ENCODE measurements around the gene CYSRT1.

CYSRT1 gene

GRCh38 chr9:137200311-137201204, 24.4 kb upstream of the CYSRT1 start, which contains the start of gene TPRN:
TPRN (minus strand) TSS chr9:137200741; CDS start chr9:137200711, 30 bp downstream.
- Histone ChIP-seq H3K27ac (peak within 1 kb of the TSS; percentile 52 to 92 (median 76); a peak in 21 of 22 replicates), H3K9ac (peak within 1 kb of the TSS; percentile 79 to 97 (median 88)), H3K4me2 (peak within 1 kb of the TSS; percentile 89 to 100 (median 99)), H4K20me1 (peaks cover 14 to 82% (median 53%) of the 10 kb centered on the region in 11 experiments; a peak in 21 of 22 replicates), H3K4me1 (peaks cover 65 to 81% (median 73%) of the 10 kb centered on the region in 10 experiments), H3K27me3 (no peaks in the 10 kb centered on the region), H3K9me3 (replicated peaks in 1 of 11) (no peaks in the 10 kb centered on the region), H3K4me3 (peak within 1 kb of the TSS; percentile 79 to 89 (median 86)), H3K36me3 (peaks cover 0 to 13% (median 0%) of the 10 kb centered on the region in 11 experiments; a peak in 3 of 22 replicates)
- TF ChIP-seq Cebpa-rat (IDR thresholded peaks at IDR 0.05): no peak

DNA sequence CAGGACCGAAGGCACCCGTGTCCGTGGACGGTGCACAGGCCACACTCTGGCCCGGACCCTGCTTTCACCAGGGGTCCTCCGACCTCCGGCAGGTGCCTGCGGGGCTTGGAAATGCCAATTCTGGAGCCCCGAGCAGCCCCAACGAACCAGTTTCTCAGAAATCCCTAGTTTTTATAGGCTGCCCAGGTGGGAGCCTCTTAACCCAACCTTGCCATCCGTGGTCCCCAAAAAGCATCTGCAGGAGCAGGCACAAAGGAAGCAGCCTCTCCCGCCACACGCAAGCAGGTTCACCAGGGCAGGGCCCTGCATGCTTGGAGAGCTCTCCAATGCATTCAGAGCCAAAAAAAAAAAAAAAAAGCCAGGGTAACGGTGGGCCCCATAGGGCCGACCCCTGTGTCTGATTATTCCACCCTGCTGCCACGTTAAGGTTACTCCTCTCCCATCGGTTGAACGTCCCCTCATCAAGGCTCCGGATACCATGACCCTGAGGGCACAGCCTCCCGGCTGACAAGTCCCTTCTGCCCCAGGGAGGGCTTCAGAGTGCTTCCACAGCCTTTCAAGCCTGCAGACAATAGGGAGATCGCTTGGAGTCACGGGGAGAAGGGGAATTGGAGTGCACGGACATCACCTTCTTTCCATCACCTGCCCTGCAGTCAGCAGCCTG, 23.6 kb upstream of the CYSRT1 start:
- Histone ChIP-seq H3K9me3 (replicated peaks in 1 of 11) (no peaks in the 10 kb centered on the region), H3K4me3 (peak overlapping the region; percentile 79 to 89 (median 86)), H3K9ac (peak overlapping the region; percentile 76 to 97 (median 85)), H3K36me3 (0 out of 22 replicates have a peak, but pooled peaks cover 0 to 8% (median 0%) of the 10 kb centered on the region in 11 experiments), H3K4me2 (peak overlapping the region; percentile 89 to 100 (median 99)), H3K27me3 (no peaks in the 10 kb centered on the region), H3K4me1 (peaks cover 69 to 80% (median 77%) of the 10 kb centered on the region in 10 experiments), H3K27ac (peak overlapping the region; percentile 52 to 92 (median 76); a peak in 21 of 22 replicates), H4K20me1 (peaks cover 14 to 81% (median 45%) of the 10 kb centered on the region in 11 experiments; a peak in 21 of 22 replicates)
- TF ChIP-seq Cebpa-rat (IDR thresholded peaks at IDR 0.05): no peak

- Histone ChIP-seq H3K4me1 (peaks cover 72 to 78% (median 75%) of the 10 kb centered on the region in 10 experiments), H3K9me3 (replicated peaks in 1 of 11) (no peaks in the 10 kb centered on the region), H4K20me1 (peaks cover 8 to 71% (median 29%) of the 10 kb centered on the region in 11 experiments; a peak in 21 of 22 replicates), H3K9ac (peak overlapping the region; percentile 84 to 97 (median 92); a peak in 18 of 22 replicates), H3K4me3 (peak overlapping the region in 9 of 10 experiments; percentile 4 to 100 (median 40); a peak in 9 of 20 replicates), H3K27ac (peak overlapping the region in 10 of 11 experiments; percentile 14 to 92 (median 40); a peak in 18 of 22 replicates), H3K27me3 (no peaks in the 10 kb centered on the region), H3K4me2 (peak overlapping the region; percentile 89 to 100 (median 99)), H3K36me3 (peaks cover 0 to 15% (median 8%) of the 10 kb centered on the region in 11 experiments; a peak in 6 of 22 replicates)
- TF ChIP-seq Cebpa-rat (IDR thresholded peaks at IDR 0.05): no peak
These were observed 22.0 kb upstream of the CYSRT1 start for GRCh38 chr9:137202966-137203365.

GRCh38 chr9:137204731-137205125, 20.2 kb upstream of the CYSRT1 start:
- H4K20me1 ChIP-seq: peaks cover 0 to 53% (median 21%) of the 10 kb centered on the region in 11 experiments; a peak in 12 of 22 replicates
- TF ChIP-seq Cebpa-rat (IDR thresholded peaks at IDR 0.05): no peak
- no peaks in the 10 kb centered on the region for H3K9me3 ChIP-seq (replicated peaks in 1 of 11)
- H3K4me1 ChIP-seq: peaks cover 54 to 66% (median 59%) of the 10 kb centered on the region in 10 experiments
- H3K27ac ChIP-seq: peak overlapping the region in 10 of 11 experiments; percentile 76 to 92 (median 87); a peak in 20 of 22 replicates
- H3K4me2 ChIP-seq: peak overlapping the region; percentile 89 to 100 (median 99)
- H3K36me3 ChIP-seq: peaks cover 5 to 28% (median 19%) of the 10 kb centered on the region in 11 experiments; a peak in 14 of 22 replicates
- peak overlapping the region; percentile 77 to 100 (median 92) for H3K4me3 ChIP-seq
- H3K27me3 ChIP-seq: no peaks in the 10 kb centered on the region
- peak overlapping the region; percentile 84 to 97 (median 92) for H3K9ac ChIP-seq

DNA sequence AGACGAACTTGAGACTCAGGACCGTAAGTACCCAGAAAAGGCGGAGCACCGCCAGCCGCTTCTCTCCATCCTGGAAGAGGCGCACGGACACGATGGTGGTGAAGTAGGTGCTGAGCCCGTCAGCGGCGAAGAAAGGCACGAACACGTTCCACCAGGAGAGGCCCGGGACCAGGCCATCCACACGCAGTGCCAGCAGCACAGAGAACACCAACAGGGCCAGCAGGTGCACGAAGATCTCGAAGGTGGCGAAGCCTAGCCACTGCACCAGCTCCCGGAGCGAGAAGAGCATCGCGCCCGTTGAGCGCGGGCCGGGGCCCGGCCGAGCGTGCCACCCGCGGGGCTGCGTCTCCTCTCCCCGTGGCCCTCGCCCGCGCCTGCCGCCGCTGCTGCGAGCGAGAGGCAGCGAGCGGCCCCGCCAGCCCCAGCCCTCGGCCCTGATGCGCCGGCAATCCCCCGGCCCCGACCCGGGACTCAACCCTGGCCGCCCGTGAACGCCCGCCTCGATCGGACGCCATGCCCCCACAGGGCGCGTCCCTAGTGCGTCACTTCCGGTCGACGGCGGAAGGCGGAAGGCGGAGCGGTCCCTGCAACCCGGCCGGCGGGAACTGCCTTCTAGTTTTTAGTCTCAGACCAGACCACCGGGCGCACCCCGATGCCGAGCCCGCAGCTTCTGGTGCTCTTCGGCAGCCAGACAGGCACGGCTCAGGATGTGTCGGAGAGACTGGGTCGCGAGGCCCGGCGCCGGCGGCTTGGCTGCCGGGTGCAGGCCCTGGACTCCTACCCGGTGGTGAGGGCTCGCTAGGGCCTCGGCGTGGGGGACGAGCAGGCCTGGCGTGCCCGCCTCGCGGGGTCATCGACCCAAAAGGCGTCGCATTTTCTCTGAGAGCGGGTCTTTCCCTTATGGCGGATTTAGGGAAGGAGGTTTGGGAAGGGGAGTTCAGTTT, 19.6 kb upstream of the CYSRT1 start, which contains the start of the genes NDOR1 and TMEM203:
Gene NDOR1 (plus strand): TSS at position 575 of the 944 bp plus-strand sequence. CDS start 78 bp downstream, at position 653.
Gene TMEM203 (minus strand): TSS at position 523 of the 944 bp plus-strand sequence. CDS start 234 bp downstream, at position 289.
- Histone ChIP-seq H3K4me1 (peaks cover 54 to 69% (median 60%) of the 10 kb centered on the region in 10 experiments), H4K20me1 (peaks cover 0 to 52% (median 19%) of the 10 kb centered on the region in 11 experiments; a peak in 10 of 22 replicates), H3K36me3 (peaks cover 10 to 35% (median 23%) of the 10 kb centered on the region in 11 experiments; a peak in 16 of 22 replicates), H3K4me2 (peak within 1 kb of the TSS; percentile 89 to 100 (median 99)), H3K27me3 (no peaks in the 10 kb centered on the region), H3K9ac (peak within 1 kb of the TSS; percentile 84 to 97 (median 92)), H3K9me3 (replicated peaks in 1 of 11) (no peaks in the 10 kb centered on the region), H3K4me3 (peak within 1 kb of the TSS; percentile 77 to 100 (median 92)), H3K27ac (peak within 1 kb of the TSS; percentile 72 to 92 (median 85); a peak in 21 of 22 replicates)
- no peak for TF ChIP-seq Cebpa-rat (IDR thresholded peaks at IDR 0.05)

DNA sequence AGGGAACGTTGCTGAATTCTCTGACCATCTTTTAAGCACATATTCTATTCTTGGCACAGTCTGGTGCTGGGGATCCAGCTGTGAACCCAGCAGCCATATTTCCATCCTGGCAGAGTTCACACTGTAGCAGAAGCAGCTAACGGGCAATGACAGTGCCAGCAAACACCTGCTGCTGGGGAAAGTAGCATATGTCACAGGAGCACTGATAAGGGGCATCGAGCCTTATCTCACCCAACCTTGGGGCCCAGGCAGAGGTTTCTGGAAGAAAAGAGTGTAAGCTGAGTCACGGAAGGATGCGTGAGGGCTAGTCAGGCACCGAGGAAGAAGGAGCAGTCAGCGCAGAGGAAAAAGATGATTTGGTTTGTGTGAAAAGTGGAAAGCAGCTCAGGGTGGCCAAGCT, 18.4 kb upstream of the CYSRT1 start:
- Histone ChIP-seq H3K9me3 (replicated peaks in 1 of 11) (no peaks in the 10 kb centered on the region), H3K27ac (peak overlapping the region in 8 of 11 experiments; percentile 76 to 92 (median 90); a peak in 11 of 22 replicates), H3K4me2 (peak overlapping the region; percentile 89 to 100 (median 99)), H3K27me3 (no peaks in the 10 kb centered on the region), H4K20me1 (peaks cover 0 to 48% (median 19%) of the 10 kb centered on the region in 11 experiments; a peak in 12 of 22 replicates), H3K36me3 (peaks cover 10 to 46% (median 27%) of the 10 kb centered on the region in 11 experiments; a peak in 16 of 22 replicates), H3K4me1 (peaks cover 48 to 67% (median 57%) of the 10 kb centered on the region in 10 experiments), H3K4me3 (peak overlapping the region; percentile 77 to 100 (median 92)), H3K9ac (peak overlapping the region; percentile 84 to 97 (median 92); a peak in 21 of 22 replicates)
- TF ChIP-seq Cebpa-rat (IDR thresholded peaks at IDR 0.05): no peak

- peaks cover 20 to 32% (median 23%) of the 10 kb centered on the region in 10 experiments for H3K4me1 ChIP-seq
- H3K4me3 ChIP-seq: no peak overlapping the region
- peaks cover 38 to 96% (median 60%) of the 10 kb centered on the region in 11 experiments; a peak in 21 of 22 replicates for H3K36me3 ChIP-seq
- H3K27me3 ChIP-seq: no peaks in the 10 kb centered on the region
- no peak overlapping the region for H3K4me2 ChIP-seq
- H3K27ac ChIP-seq: no peak overlapping the region
- H4K20me1 ChIP-seq: peaks cover 0 to 69% (median 13%) of the 10 kb centered on the region in 11 experiments; a peak in 10 of 22 replicates
- no peaks in the 10 kb centered on the region for H3K9me3 ChIP-seq (replicated peaks in 1 of 11)
- peak overlapping the region in 2 of 11 experiments; percentile 13 to 30; a peak in 3 of 22 replicates for H3K9ac ChIP-seq
- TF ChIP-seq Cebpa-rat (IDR thresholded peaks at IDR 0.05): no peak
These were observed 13.4 kb upstream of the CYSRT1 start for GRCh38 chr9:137211532-137211931.

Measured in BLaER1 treated with 17β-estradiol and CSF1 and Interleukin-3, amounts not matched to agents 10 nM and 100 nM (cell line).